ENCODE results near the gene STAP1.

The STAP1 gene

DNA sequence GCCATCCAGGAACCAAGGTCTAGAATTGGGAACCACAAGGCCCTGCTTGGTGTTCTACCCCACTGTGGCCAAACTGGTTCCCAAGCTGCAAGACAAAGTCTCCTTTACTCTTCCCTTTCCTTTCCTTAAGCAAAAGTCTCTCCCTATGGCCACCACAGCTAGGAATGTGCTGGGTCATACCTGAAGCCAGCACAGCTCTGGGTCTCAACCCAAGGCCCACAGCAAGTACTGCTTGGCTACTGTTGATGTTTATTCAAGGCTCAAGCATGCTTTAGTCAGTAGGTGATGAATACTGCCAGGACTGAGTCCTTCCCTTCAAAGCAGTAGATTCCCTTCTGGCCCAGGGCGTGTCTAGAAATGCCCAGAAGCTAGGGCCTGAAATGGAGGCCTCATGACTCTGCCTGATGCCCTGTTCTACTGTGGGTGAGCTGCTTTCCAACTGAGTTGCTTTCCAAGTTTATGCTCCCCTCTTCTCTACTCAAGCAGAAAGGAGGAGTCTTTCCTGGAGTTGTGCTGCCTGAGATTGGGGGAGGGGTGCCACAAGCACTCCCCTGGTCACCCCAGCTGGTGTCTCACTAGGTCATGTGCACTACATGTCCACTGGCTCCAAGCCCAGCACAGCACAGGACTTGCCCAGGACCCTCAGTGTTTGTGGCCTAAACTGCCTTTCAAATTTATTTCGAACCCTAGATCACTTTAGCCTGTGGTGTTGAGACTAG is 44.9 kb downstream of the STAP1 start:
- Histone ChIP-seq H3K27ac (no peak overlapping the region), H3K4me3 (ENCODE audit: low read depth, low read length) (no peak overlapping the region), H3K36me3 (replicated peaks) (no peaks in the 10 kb centered on the region), H3K27me3 (replicated peaks) (no peaks in the 10 kb centered on the region)
- in situ Hi-C loops (cut with HindIII; ENCODE audit: low pct_ligation_motif_present, low sequenced_read_pairs) = no loop called here
- DNase-seq = no peak
- TF ChIP-seq, protein P1, sequence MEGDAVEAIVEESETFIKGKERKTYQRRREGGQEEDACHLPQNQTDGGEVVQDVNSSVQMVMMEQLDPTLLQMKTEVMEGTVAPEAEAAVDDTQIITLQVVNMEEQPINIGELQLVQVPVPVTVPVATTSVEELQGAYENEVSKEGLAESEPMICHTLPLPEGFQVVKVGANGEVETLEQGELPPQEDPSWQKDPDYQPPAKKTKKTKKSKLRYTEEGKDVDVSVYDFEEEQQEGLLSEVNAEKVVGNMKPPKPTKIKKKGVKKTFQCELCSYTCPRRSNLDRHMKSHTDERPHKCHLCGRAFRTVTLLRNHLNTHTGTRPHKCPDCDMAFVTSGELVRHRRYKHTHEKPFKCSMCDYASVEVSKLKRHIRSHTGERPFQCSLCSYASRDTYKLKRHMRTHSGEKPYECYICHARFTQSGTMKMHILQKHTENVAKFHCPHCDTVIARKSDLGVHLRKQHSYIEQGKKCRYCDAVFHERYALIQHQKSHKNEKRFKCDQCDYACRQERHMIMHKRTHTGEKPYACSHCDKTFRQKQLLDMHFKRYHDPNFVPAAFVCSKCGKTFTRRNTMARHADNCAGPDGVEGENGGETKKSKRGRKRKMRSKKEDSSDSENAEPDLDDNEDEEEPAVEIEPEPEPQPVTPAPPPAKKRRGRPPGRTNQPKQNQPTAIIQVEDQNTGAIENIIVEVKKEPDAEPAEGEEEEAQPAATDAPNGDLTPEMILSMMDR (IDR thresholded peaks at IDR 0.05; ENCODE audit: low read depth, low read length, missing control alignments) = no peak

DNA sequence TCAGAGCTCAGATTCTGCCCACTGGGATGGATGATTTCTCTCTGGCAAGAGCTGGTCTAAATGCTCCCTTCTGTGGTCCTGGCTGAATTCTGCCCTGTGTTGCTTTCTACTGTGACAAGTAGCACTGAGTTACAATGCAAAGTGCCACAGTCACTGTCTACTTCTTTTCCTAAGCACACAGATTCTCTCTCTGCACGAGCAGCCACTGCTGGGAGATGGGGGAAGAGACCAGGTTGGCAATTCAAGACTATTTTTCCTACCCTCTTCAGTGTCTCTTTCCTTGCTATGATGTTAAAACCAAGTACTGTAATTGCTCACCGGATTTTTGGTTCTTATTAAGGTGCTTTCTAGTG is 45.5 kb downstream of the STAP1 start:
- no peaks in the 10 kb centered on the region for H3K36me3 ChIP-seq (replicated peaks)
- no peaks in the 10 kb centered on the region for H3K27me3 ChIP-seq (replicated peaks)
- no peak overlapping the region for H3K4me3 ChIP-seq (ENCODE audit: low read depth, low read length)
- TF ChIP-seq, protein P1 (IDR thresholded peaks at IDR 0.05; ENCODE audit: low read depth, low read length, missing control alignments) = no peak
- DNase-seq = no peak
- in situ Hi-C loops (cut with HindIII; ENCODE audit: low pct_ligation_motif_present, low sequenced_read_pairs) = no loop called here
- no peak overlapping the region for H3K27ac ChIP-seq

DNA sequence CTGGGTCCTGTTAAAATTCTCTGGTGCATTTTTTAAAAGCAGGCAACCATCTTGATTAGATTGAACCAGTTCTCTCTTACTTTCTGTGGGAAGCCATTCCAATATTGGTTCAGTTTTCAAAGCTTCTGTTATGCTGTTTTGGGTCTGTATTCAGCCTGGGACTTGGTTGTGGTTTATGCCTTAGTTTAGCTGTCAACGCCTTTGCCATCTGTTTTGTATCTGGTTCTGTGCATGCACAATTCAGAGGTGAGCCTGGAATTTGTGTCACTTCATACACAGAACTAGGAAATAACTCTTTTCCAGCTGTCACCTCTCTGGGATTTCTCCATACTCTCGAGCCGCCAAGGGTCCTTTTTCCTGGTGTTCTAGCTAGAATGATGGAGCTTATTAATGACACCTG is 46.2 kb downstream of the STAP1 start:
- no peak for DNase-seq
- in situ Hi-C loops (cut with HindIII; ENCODE audit: low pct_ligation_motif_present, low sequenced_read_pairs) = no loop called here
- no peaks in the 10 kb centered on the region for H3K36me3 ChIP-seq (replicated peaks)
- no peaks in the 10 kb centered on the region for H3K27me3 ChIP-seq (replicated peaks)
- no peak overlapping the region for H3K4me3 ChIP-seq (ENCODE audit: low read depth, low read length)
- TF ChIP-seq, protein P1 (IDR thresholded peaks at IDR 0.05; ENCODE audit: low read depth, low read length, missing control alignments) = no peak
- no peak overlapping the region for H3K27ac ChIP-seq

DNA sequence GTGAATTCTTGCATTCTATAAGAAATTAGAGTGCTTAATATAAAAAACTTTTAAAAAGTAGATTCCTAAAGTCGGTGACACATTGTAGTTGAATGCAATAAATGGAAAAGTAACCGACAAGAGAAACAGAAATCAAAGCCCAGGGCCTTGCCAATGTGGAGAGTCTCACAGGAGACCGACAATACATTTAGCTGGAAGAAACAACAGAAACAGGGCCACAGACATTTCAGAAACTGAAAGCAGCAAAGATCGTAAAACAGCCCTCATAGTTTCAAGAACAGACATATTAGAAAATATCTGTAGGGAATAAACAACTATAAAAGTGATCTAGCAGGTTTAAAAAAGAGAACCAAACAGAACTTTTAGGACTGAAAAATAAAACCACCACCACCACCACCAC is 49.5 kb downstream of the STAP1 start:
- in situ Hi-C loops (cut with HindIII; ENCODE audit: low pct_ligation_motif_present, low sequenced_read_pairs) = no loop called here
- no peaks in the 10 kb centered on the region for H3K27me3 ChIP-seq (replicated peaks)
- TF ChIP-seq, protein P1 (IDR thresholded peaks at IDR 0.05; ENCODE audit: low read depth, low read length, missing control alignments) = no peak
- no peak for DNase-seq
- no peak overlapping the region for H3K27ac ChIP-seq
- H3K4me3 ChIP-seq (ENCODE audit: low read depth, low read length) = no peak overlapping the region
- no peaks in the 10 kb centered on the region for H3K36me3 ChIP-seq (replicated peaks)

DNA sequence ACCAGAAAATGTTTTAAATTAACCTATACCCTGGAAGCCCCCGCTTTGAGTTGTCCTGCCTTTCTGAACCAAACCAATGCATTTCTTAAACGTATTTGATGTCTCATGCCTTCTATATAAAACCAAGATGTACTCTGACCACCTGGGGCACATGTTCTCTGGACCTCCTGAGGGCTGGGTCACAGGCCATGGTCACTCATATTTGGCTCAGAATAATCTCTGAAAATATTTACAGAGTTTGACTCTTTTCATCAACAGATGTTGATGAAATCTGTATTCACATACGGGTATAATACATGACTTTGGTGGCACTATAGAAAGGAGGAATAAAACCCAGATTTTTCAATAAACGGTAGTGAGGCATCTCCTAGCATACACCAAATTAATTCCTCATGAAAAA is 55.7 kb downstream of the STAP1 start:
- Histone ChIP-seq H3K27ac (no peak overlapping the region), H3K27me3 (replicated peaks) (no peaks in the 10 kb centered on the region), H3K4me3 (ENCODE audit: low read depth, low read length) (no peak overlapping the region), H3K36me3 (replicated peaks) (peaks cover 18% of the 10 kb centered on the region)
- TF ChIP-seq, protein P1 (IDR thresholded peaks at IDR 0.05; ENCODE audit: low read depth, low read length, missing control alignments) = no peak
- in situ Hi-C loops (cut with HindIII; ENCODE audit: low pct_ligation_motif_present, low sequenced_read_pairs) = no loop called here
- DNase-seq = no peak

DNA sequence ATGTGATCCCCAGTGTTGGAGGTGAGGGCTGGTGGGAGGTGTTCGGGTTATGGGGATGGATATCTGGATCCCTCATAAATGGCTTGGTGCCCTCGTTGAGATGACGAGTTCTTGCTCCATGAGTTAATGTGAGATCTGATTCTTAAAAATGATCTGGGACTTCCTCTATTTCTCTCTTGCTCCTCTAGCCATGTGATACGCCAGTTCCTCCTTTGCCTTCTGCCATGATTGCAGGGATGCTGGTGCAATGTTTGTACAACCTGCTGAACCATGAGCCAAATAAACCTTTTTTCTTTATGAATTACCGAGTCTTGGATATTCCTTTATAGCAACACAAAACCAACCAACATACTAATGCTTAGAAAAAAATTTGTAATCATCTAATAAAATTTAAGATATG is 56.6 kb downstream of the STAP1 start:
- no peak overlapping the region for H3K4me3 ChIP-seq (ENCODE audit: low read depth, low read length)
- TF ChIP-seq, protein P1 (IDR thresholded peaks at IDR 0.05; ENCODE audit: low read depth, low read length, missing control alignments) = no peak
- no peaks in the 10 kb centered on the region for H3K27me3 ChIP-seq (replicated peaks)
- in situ Hi-C loops (cut with HindIII; ENCODE audit: low pct_ligation_motif_present, low sequenced_read_pairs) = no loop called here
- no peak overlapping the region for H3K27ac ChIP-seq
- DNase-seq = no peak
- peaks cover 21% of the 10 kb centered on the region for H3K36me3 ChIP-seq (replicated peaks)
